ENCODE measurements around the gene GLTP. TPM values are rescaled to one million over a fixed set of nuclear protein-coding genes. Genes with fewer than 3 reads are reported as not detected.
"Not testable (repeated sequence)": the region's sequence is repeated elsewhere in the genome, so short reads cannot be mapped to it uniquely, and the experiment has no call there.

The GLTP gene
- total RNA-seq, 1 donor from 2014 or later = 40.1 TPM

- no peak for DNase-seq
These were observed 22.6 kb upstream of the GLTP start for GRCh38 chr12:109902891-109903418.

GRCh38 chr12:109900752-109901580 is 20.6 kb upstream of the GLTP start:
- DNase-seq = no peak

- DNase-seq = peak; percentile 96
These were observed 19.7 kb upstream of the GLTP start, which contains the start of gene TCHP for GRCh38 chr12:109899783-109900751. TSS of gene TCHP (plus strand) at chr12:109900274. CDS start at chr12:109903027, 2,753 bp downstream.

GRCh38 chr12:109899345-109899744 is 19.0 kb upstream of the GLTP start:
- not testable (repeated sequence) for DNase-seq

- DNase-seq = no peak
These were observed 16.7 kb upstream of the GLTP start for GRCh38 chr12:109897029-109897428.

GRCh38 chr12:109896188-109896587 is 15.8 kb upstream of the GLTP start:
- no peak for DNase-seq

- DNase-seq = no peak
These were observed 14.6 kb upstream of the GLTP start for GRCh38 chr12:109894939-109895338.

GRCh38 chr12:109893261-109893995 is 13.1 kb upstream of the GLTP start:
- DNase-seq = no peak

GRCh38 chr12:109892748-109893147 is 12.4 kb upstream of the GLTP start:
- DNase-seq = no peak

- DNase-seq = no peak
These were observed 11.9 kb upstream of the GLTP start for GRCh38 chr12:109892165-109892715.

GRCh38 chr12:109891731-109892130 is 11.4 kb upstream of the GLTP start:
- not testable (repeated sequence) for DNase-seq

GRCh38 chr12:109890620-109891170 is 10.4 kb upstream of the GLTP start:
- DNase-seq = no peak

- DNase-seq = no peak
These were observed 8.1 kb upstream of the GLTP start for GRCh38 chr12:109888179-109889020.

- DNase-seq = no peak
These were observed 5.3 kb upstream of the GLTP start for GRCh38 chr12:109885616-109886015.

GRCh38 chr12:109883461-109883860 is 3.1 kb upstream of the GLTP start:
- no peak for DNase-seq

GRCh38 chr12:109881752-109882151 is 1.4 kb upstream of the GLTP start:
- no peak for DNase-seq

- DNase-seq = no peak
These were observed 597 bp upstream of the GLTP start for GRCh38 chr12:109880938-109881337.

- peak; percentile 46 for DNase-seq
These were observed 844 bp downstream of the GLTP start for GRCh38 chr12:109879351-109880042.

GRCh38 chr12:109878749-109879148 is 1.6 kb downstream of the GLTP start:
- no peak for DNase-seq

- DNase-seq = no peak
These were observed 2.1 kb downstream of the GLTP start for GRCh38 chr12:109878247-109878625.
